ENCODE results near the gene LEP. TPM values are rescaled to one million over a fixed set of nuclear protein-coding genes. Genes with fewer than 3 reads are reported as not detected.

LEP gene
- total RNA-seq, 1 experiment from 2014 or later = not detected

DNA sequence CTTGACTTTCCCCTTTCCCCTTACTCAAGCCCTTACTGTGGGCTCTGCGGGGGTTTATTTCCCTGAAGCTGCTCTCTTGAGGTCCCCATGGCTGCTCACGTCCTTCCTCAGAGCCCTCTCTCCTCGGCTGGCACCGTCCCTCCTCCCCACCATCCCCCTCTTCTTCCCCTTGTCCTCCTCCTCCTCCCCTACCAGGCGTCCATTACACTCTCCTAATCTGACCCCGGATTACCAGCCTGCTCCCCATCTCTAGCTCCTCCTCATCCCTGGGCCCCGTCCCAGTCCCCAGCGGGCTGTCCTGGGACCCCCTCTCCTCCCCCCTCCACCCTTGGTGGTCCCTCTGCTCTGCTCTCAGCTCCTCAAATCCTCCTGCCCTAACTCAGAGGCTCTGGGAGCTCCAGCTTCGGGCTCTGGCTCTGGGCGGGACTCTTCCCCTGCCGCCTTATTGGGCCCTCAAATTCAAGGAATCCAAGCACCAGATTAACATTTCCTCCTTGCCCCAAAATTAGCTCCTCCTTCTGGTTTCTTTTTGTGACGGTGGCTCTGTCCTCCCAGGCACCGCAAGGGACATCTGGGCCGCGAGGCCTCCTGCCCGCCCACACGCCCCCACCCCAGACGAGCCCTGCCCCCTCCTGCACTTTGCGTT lies 48.5 kb upstream of the LEP start:
- no peaks in the 10 kb centered on the region for H3K9me2 ChIP-seq (ENCODE audit: insufficient read depth)
- ChIA-PET CTCF (interaction anchor here (0.8 kb wide), 1 partner anchor 17 kb away, joined by 3 read pairs; no protein-coding TSS in a partner anchor), POLR2A (no interaction called here), RAD21 (ENCODE audit: low non-redundant PET in 1 of 2, low total read pairs in 2 of 2, uncharacterized antibody in 2 of 2, unreplicated experiment in 2 of 2) (no interaction called here)
- intact Hi-C loops (cut with micrococcal nuclease) = no loop called here
- no peak for DNase-seq (ENCODE audit: low read depth, low spot score)
- H2AFZ ChIP-seq (ENCODE audit: low read depth, low read length, poor library complexity, severe bottlenecking) = no peak overlapping the region
- H3K36me3 ChIP-seq (ENCODE audit: control insufficient read depth in 1 of 2, insufficient read depth in 2 of 2, low read length in 2 of 2) = no peaks in the 10 kb centered on the region
- no peaks in the 10 kb centered on the region for H3K79me2 ChIP-seq (ENCODE audit: insufficient read depth, low read length)
- no peak overlapping the region for H3K4me2 ChIP-seq (ENCODE audit: low read length)
- H3K4me3 ChIP-seq (replicated peaks in 1 of 2; ENCODE audit: low read depth in 1 of 2, low read length in 2 of 2) = no peak overlapping the region
- no peak overlapping the region for H3K27ac ChIP-seq (ENCODE audit: low read depth, low read length)
- TF ChIP-seq, protein P1, sequence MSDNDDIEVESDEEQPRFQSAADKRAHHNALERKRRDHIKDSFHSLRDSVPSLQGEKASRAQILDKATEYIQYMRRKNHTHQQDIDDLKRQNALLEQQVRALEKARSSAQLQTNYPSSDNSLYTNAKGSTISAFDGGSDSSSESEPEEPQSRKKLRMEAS (IDR thresholded peaks at IDR 0.05) = no peak
- TF ChIP-seq ZNF274 (IDR thresholded peaks at IDR 0.05; ENCODE audit: low read depth, low read length) (no peak), SRF (IDR thresholded peaks at IDR 0.05; ENCODE audit: low read depth) (no peak)
- no peak overlapping the region for H3K9ac ChIP-seq (ENCODE audit: low read length)
- no peaks in the 10 kb centered on the region for H3K27me3 ChIP-seq (ENCODE audit: insufficient read depth, low read length)
- BruUV-seq (replicated peaks) = no TSS peak
- peaks cover 5 to 10% of the 10 kb centered on the region in 2 experiments; a peak in 2 of 4 replicates for H3K9me3 ChIP-seq (ENCODE audit: control insufficient read depth in 1 of 2, insufficient read depth in 1 of 2, low read depth in 1 of 2, low read length in 2 of 2)
- ATAC-seq = no peak
- no peaks in the 10 kb centered on the region for H3K4me1 ChIP-seq (ENCODE audit: control insufficient read depth in 1 of 2, insufficient read depth in 2 of 2, low read length in 2 of 2)
- H4K20me1 ChIP-seq (ENCODE audit: insufficient read depth) = no peaks in the 10 kb centered on the region

DNA sequence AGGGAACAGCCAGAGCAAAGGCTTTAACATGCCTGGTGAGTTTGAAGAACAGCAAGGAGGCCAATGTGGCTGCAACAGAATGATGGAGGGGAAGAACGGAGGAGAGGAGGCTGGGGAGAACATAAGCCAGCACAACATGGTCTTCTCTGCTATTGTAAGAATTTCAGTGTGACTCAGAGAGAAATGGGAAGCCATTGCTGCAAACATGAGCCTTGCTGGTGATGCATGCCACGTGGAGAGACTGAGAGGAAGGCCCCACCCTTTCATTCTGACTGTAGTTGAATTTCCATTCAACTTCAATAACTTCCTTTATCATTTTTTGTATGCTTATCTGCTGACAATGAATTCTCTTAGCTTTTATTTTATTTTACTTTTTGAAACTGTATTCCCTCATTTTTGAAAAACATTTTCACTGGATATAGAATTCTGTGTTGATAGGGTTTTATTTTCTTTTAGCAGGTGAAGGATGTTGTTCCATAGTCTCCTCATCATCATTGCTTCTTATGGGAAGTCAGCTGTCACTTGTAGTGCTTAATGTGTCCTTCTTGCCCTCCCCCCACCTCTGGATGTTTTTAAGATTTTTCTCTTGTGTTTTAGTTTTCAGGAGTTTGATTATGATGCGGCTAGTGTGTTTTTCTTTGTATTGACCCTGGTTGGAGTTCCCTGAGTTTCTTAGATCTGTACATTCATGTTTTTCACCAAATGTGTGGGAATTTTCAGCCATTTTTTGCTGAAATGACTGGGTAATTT lies 46.4 kb upstream of the LEP start:
- no peaks in the 10 kb centered on the region for H3K27me3 ChIP-seq (ENCODE audit: insufficient read depth, low read length)
- no TSS peak for BruUV-seq (replicated peaks)
- no peaks in the 10 kb centered on the region for H4K20me1 ChIP-seq (ENCODE audit: insufficient read depth)
- H3K9me3 ChIP-seq (ENCODE audit: control insufficient read depth in 1 of 2, insufficient read depth in 1 of 2, low read depth in 1 of 2, low read length in 2 of 2) = peaks cover 5 to 10% of the 10 kb centered on the region in 2 experiments; a peak in 2 of 4 replicates
- intact Hi-C loops (cut with micrococcal nuclease) = no loop called here
- RAD21 ChIA-PET (ENCODE audit: low non-redundant PET in 1 of 2, low total read pairs in 2 of 2, uncharacterized antibody in 2 of 2, unreplicated experiment in 2 of 2) = no interaction called here
- CTCF ChIA-PET = no interaction called here
- no peaks in the 10 kb centered on the region for H3K4me1 ChIP-seq (ENCODE audit: control insufficient read depth in 1 of 2, insufficient read depth in 2 of 2, low read length in 2 of 2)
- H3K4me3 ChIP-seq (replicated peaks in 1 of 2; ENCODE audit: low read depth in 1 of 2, low read length in 2 of 2) = no peak overlapping the region
- H3K4me2 ChIP-seq (ENCODE audit: low read length) = no peak overlapping the region
- H3K27ac ChIP-seq (ENCODE audit: low read depth, low read length) = no peak overlapping the region
- H3K9me2 ChIP-seq (ENCODE audit: insufficient read depth) = no peaks in the 10 kb centered on the region
- ATAC-seq = no peak
- no peaks in the 10 kb centered on the region for H3K79me2 ChIP-seq (ENCODE audit: insufficient read depth, low read length)
- H3K9ac ChIP-seq (ENCODE audit: low read length) = no peak overlapping the region
- TF ChIP-seq RAD21 (IDR thresholded peaks at IDR 0.05; ENCODE audit: low read depth) (no peak), CBX3 (IDR thresholded peaks at IDR 0.05; ENCODE audit: low read depth) (peak; percentile 97)
- H2AFZ ChIP-seq (ENCODE audit: low read depth, low read length, poor library complexity, severe bottlenecking) = no peak overlapping the region
- POLR2A ChIA-PET = no interaction called here
- H3K36me3 ChIP-seq (ENCODE audit: control insufficient read depth in 1 of 2, insufficient read depth in 2 of 2, low read length in 2 of 2) = no peaks in the 10 kb centered on the region
- DNase-seq (ENCODE audit: low read depth, low spot score) = no peak
